Activated CD4-positive, alpha-beta T cell treated with anti-CD3 and anti-CD28 coated beads, Interleukin-2, amount 10 ng/mL, durations not matched to agents 24 days and 14 days (primary cell): ENCODE data around the gene SORCS2. TPM values are rescaled to one million over a fixed set of nuclear protein-coding genes. Genes with fewer than 3 reads are reported as not detected.

Source experiments
- DNase-seq: peaks from one replicate; pipeline ENCODE4 v3.0.0; 2022
- H3K27ac Mint-ChIP-seq: one replicate; pipeline ENCODE4 v1.8.0; 2022; ENCODE audit warnings: mild to moderate bottlenecking, mixed read lengths
- H3K27me3 Mint-ChIP-seq: one replicate; pipeline ENCODE4 v1.8.0; 2022; ENCODE audit warnings: mixed read lengths
- H3K36me3 Mint-ChIP-seq: one replicate; pipeline ENCODE4 v1.8.0; 2022; ENCODE audit warnings: low read depth, mild to moderate bottlenecking, mixed read lengths
- H3K4me1 Mint-ChIP-seq: one replicate; pipeline ENCODE4 v1.8.0; 2021; ENCODE audit warnings: mixed read lengths
- H3K4me3 Mint-ChIP-seq: one replicate; pipeline ENCODE4 v1.8.0; 2022; ENCODE audit warnings: mild to moderate bottlenecking, moderate library complexity, mixed read lengths
- H3K9me3 Mint-ChIP-seq: one replicate; pipeline ENCODE4 v1.8.0; 2021; ENCODE audit warnings: mixed read lengths
- intact Hi-C: fragments of 100-400 bp; cut with micrococcal nuclease; formaldehyde crosslinking; loops from one replicate; pipeline ENCODE4 v1.15.1; 2023
- total RNA-seq: library from RNA; stranded (reverse); gene quantifications from 2 replicates; pipeline ENCODE4 v1.2.3, GENCODE V29; 2022

SORCS2 gene
- total RNA-seq, 1 donor from 2014 or later = not detected

GRCh38 chr4:7432531-7433375 is 240.4 kb downstream of the SORCS2 start:
- no peaks in the 10 kb centered on the region for H3K27me3 Mint-ChIP-seq
- no peak overlapping the region for H3K4me3 Mint-ChIP-seq
- no peaks in the 10 kb centered on the region for H3K4me1 Mint-ChIP-seq
- H3K27ac Mint-ChIP-seq = no peak overlapping the region
- intact Hi-C loops = no loop called here
- no peaks in the 10 kb centered on the region for H3K9me3 Mint-ChIP-seq
- DNase-seq = no peak
- no peaks in the 10 kb centered on the region for H3K36me3 Mint-ChIP-seq

GRCh38 chr4:7433376-7434140 is 241.2 kb downstream of the SORCS2 start:
- intact Hi-C loops = no loop called here
- Mint-ChIP-seq H3K36me3 (no peaks in the 10 kb centered on the region), H3K4me3 (no peak overlapping the region), H3K9me3 (no peaks in the 10 kb centered on the region), H3K4me1 (no peaks in the 10 kb centered on the region), H3K27me3 (no peaks in the 10 kb centered on the region), H3K27ac (no peak overlapping the region)
- no peak for DNase-seq

- Mint-ChIP-seq H3K9me3 (no peaks in the 10 kb centered on the region), H3K27ac (no peak overlapping the region), H3K4me1 (no peaks in the 10 kb centered on the region), H3K36me3 (no peaks in the 10 kb centered on the region), H3K4me3 (no peak overlapping the region), H3K27me3 (no peaks in the 10 kb centered on the region)
- intact Hi-C loops = no loop called here
- DNase-seq = no peak
Measured at GRCh38 chr4:7434141-7434765, 241.9 kb downstream of the SORCS2 start.

GRCh38 chr4:7434766-7435150 is 242.4 kb downstream of the SORCS2 start, which contains the start of gene PSAPL1:
PSAPL1 (minus strand) TSS chr4:7434930; CDS start chr4:7434879, 51 bp downstream.
- H3K4me3 Mint-ChIP-seq = no peak within 1 kb of the TSS
- no peaks in the 10 kb centered on the region for H3K9me3 Mint-ChIP-seq
- intact Hi-C loops = no loop called here
- no peak for DNase-seq
- H3K4me1 Mint-ChIP-seq = no peaks in the 10 kb centered on the region
- H3K27me3 Mint-ChIP-seq = no peaks in the 10 kb centered on the region
- H3K36me3 Mint-ChIP-seq = no peaks in the 10 kb centered on the region
- no peak within 1 kb of the TSS for H3K27ac Mint-ChIP-seq

- no peak overlapping the region for H3K4me3 Mint-ChIP-seq
- no peaks in the 10 kb centered on the region for H3K27me3 Mint-ChIP-seq
- no peak overlapping the region for H3K27ac Mint-ChIP-seq
- intact Hi-C loops = no loop called here
- DNase-seq = no peak
- H3K4me1 Mint-ChIP-seq = no peaks in the 10 kb centered on the region
- H3K9me3 Mint-ChIP-seq = no peaks in the 10 kb centered on the region
- no peaks in the 10 kb centered on the region for H3K36me3 Mint-ChIP-seq
Measured at GRCh38 chr4:7435471-7436061, 243.2 kb downstream of the SORCS2 start.

GRCh38 chr4:7436256-7436655 is 243.9 kb downstream of the SORCS2 start:
- Mint-ChIP-seq H3K4me3 (no peak overlapping the region), H3K27me3 (no peaks in the 10 kb centered on the region), H3K27ac (no peak overlapping the region), H3K9me3 (no peaks in the 10 kb centered on the region), H3K36me3 (no peaks in the 10 kb centered on the region), H3K4me1 (no peaks in the 10 kb centered on the region)
- intact Hi-C loops = no loop called here
- no peak for DNase-seq

- Mint-ChIP-seq H3K27me3 (no peaks in the 10 kb centered on the region), H3K4me3 (no peak overlapping the region), H3K27ac (no peak overlapping the region), H3K36me3 (no peaks in the 10 kb centered on the region), H3K4me1 (no peaks in the 10 kb centered on the region), H3K9me3 (no peaks in the 10 kb centered on the region)
- DNase-seq = no peak
- intact Hi-C loops = no loop called here
Measured at GRCh38 chr4:7439699-7440098, 247.4 kb downstream of the SORCS2 start.

GRCh38 chr4:7441201-7441600 is 248.9 kb downstream of the SORCS2 start:
- no peak overlapping the region for H3K27ac Mint-ChIP-seq
- H3K4me1 Mint-ChIP-seq = no peaks in the 10 kb centered on the region
- DNase-seq = no peak
- intact Hi-C loops = no loop called here
- no peaks in the 10 kb centered on the region for H3K27me3 Mint-ChIP-seq
- H3K9me3 Mint-ChIP-seq = no peaks in the 10 kb centered on the region
- H3K4me3 Mint-ChIP-seq = no peak overlapping the region
- no peaks in the 10 kb centered on the region for H3K36me3 Mint-ChIP-seq

- Mint-ChIP-seq H3K27me3 (no peaks in the 10 kb centered on the region), H3K4me3 (no peak overlapping the region), H3K36me3 (no peaks in the 10 kb centered on the region), H3K9me3 (no peaks in the 10 kb centered on the region), H3K27ac (no peak overlapping the region), H3K4me1 (no peaks in the 10 kb centered on the region)
- intact Hi-C loops = no loop called here
- no peak for DNase-seq
Measured at GRCh38 chr4:7442574-7443162, 250.3 kb downstream of the SORCS2 start.

GRCh38 chr4:7444314-7444713 is 252.0 kb downstream of the SORCS2 start:
- DNase-seq = no peak
- Mint-ChIP-seq H3K36me3 (no peaks in the 10 kb centered on the region), H3K4me1 (no peaks in the 10 kb centered on the region), H3K27me3 (no peaks in the 10 kb centered on the region), H3K27ac (no peak overlapping the region), H3K4me3 (no peak overlapping the region), H3K9me3 (peaks cover under 1% of the 10 kb centered on the region)
- intact Hi-C loops = no loop called here

GRCh38 chr4:7444731-7445130 is 252.4 kb downstream of the SORCS2 start:
- DNase-seq = no peak
- Mint-ChIP-seq H3K4me1 (no peaks in the 10 kb centered on the region), H3K36me3 (no peaks in the 10 kb centered on the region), H3K4me3 (no peak overlapping the region), H3K27ac (no peak overlapping the region), H3K27me3 (no peaks in the 10 kb centered on the region), H3K9me3 (peaks cover 3% of the 10 kb centered on the region)
- intact Hi-C loops = no loop called here

- no peaks in the 10 kb centered on the region for H3K4me1 Mint-ChIP-seq
- intact Hi-C loops = no loop called here
- H3K27me3 Mint-ChIP-seq = no peaks in the 10 kb centered on the region
- H3K36me3 Mint-ChIP-seq = no peaks in the 10 kb centered on the region
- H3K27ac Mint-ChIP-seq = no peak overlapping the region
- DNase-seq = no peak
- H3K9me3 Mint-ChIP-seq = peaks cover 3% of the 10 kb centered on the region
- no peak overlapping the region for H3K4me3 Mint-ChIP-seq
Measured at GRCh38 chr4:7447236-7447635, 254.9 kb downstream of the SORCS2 start.

- H3K36me3 Mint-ChIP-seq = no peaks in the 10 kb centered on the region
- no peak for DNase-seq
- intact Hi-C loops = no loop called here
- H3K27ac Mint-ChIP-seq = no peak overlapping the region
- H3K9me3 Mint-ChIP-seq = peaks cover 3% of the 10 kb centered on the region
- no peaks in the 10 kb centered on the region for H3K27me3 Mint-ChIP-seq
- no peaks in the 10 kb centered on the region for H3K4me1 Mint-ChIP-seq
- H3K4me3 Mint-ChIP-seq = no peak overlapping the region
Measured at GRCh38 chr4:7448036-7448435, 255.7 kb downstream of the SORCS2 start.
